ENCODE measurements around the gene SLC44A4. TPM values are rescaled to one million over a fixed set of nuclear protein-coding genes. Genes with fewer than 3 reads are reported as not detected.

Gene SLC44A4
- total and polyA plus RNA-seq, 2 of the 8 experiments (the other 6 are each of a cell fraction or from before 2014, with no cell fraction given) = 4.8 to 7.0 TPM

- TF ChIP-seq CHD7 (IDR thresholded peaks at IDR 0.05; ENCODE audit: insufficient replicate concordance, low read length) (no peak), SP2 (IDR thresholded peaks at IDR 0.05; ENCODE audit: low read length) (no peak), JUN (IDR thresholded peaks at IDR 0.05; ENCODE audit: low read depth, low read length) (no peak), MAFK (IDR thresholded peaks at IDR 0.05; ENCODE audit: low read depth, low read length) (no peak), BCL11A (IDR thresholded peaks at IDR 0.05; ENCODE audit: low read depth in 2 of 2, low read length in 2 of 2) (no peak), ASH2L (IDR thresholded peaks at IDR 0.05; ENCODE audit: low read length) (no peak), CBX5 (IDR thresholded peaks at IDR 0.05; ENCODE audit: low read depth, low read length) (no peak)
Observed at GRCh38 chr6:31836474-31837368, 42.1 kb downstream of the SLC44A4 start (continued).

All from H1 (cell line).